ENCODE data around the gene DEPDC1. TPM values are rescaled to one million over a fixed set of nuclear protein-coding genes. Genes with fewer than 3 reads are reported as not detected.

Gene DEPDC1
- total and polyA plus RNA-seq, 4 donors: 0.28 to 4.1 (median 0.40) TPM

GRCh38 chr1:68438310-68438709 is 58.6 kb downstream of the DEPDC1 start:
- DNase-seq (no peak), ATAC-seq (ENCODE audit: insufficient read depth, low FRiP score) (no peak)
- no peaks in the 10 kb centered on the region for H3K4me1 ChIP-seq (ENCODE audit: control insufficient read depth in 5 of 5, insufficient read depth in 5 of 5, low read length in 5 of 5)
- H3K9ac ChIP-seq (ENCODE audit: insufficient read depth in 1 of 2, low read length in 2 of 2): no peak overlapping the region
- peaks cover 0 to 2% (median 0%) of the 10 kb centered on the region in 3 donors for H3K27me3 ChIP-seq (ENCODE audit: control insufficient read depth in 3 of 3, insufficient read depth in 3 of 3, low read length in 2 of 3)
- H3K27ac ChIP-seq (ENCODE audit: low read depth in 1 of 2, low read length in 1 of 2): no peak overlapping the region
- H3K36me3 ChIP-seq (ENCODE audit: control insufficient read depth in 4 of 4, insufficient read depth in 4 of 4, low read length in 4 of 4): no peaks in the 10 kb centered on the region
- no peak overlapping the region for H3K4me3 ChIP-seq
- no peak for TF ChIP-seq CTCF (IDR thresholded peaks at IDR 0.05; ENCODE audit: control extremely low read depth, extremely low read depth)
- WGBS, 2 donors: 75 to 83% methylated on average over 3 of the region's 3 CpGs
- H3K9me3 ChIP-seq (ENCODE audit: control insufficient read depth in 4 of 4, insufficient read depth in 3 of 4, low read length in 3 of 4): no peaks in the 10 kb centered on the region

GRCh38 chr1:68433395-68433794 is 63.5 kb downstream of the DEPDC1 start:
- no peak for TF ChIP-seq CTCF (IDR thresholded peaks at IDR 0.05; ENCODE audit: control extremely low read depth, extremely low read depth)
- ATAC-seq (ENCODE audit: insufficient read depth, low FRiP score): no peak
- WGBS, 2 donors: 73 to 86% methylated on average over 2 of the region's 2 CpGs

GRCh38 chr1:68431076-68431475 is 65.8 kb downstream of the DEPDC1 start:
- DNase-seq: no peak

More at GRCh38 chr1:68433395-68433794, 63.5 kb downstream of the DEPDC1 start:
- no peaks in the 10 kb centered on the region for H3K36me3 ChIP-seq (ENCODE audit: control insufficient read depth in 4 of 4, insufficient read depth in 4 of 4, low read length in 4 of 4)
- no peak overlapping the region for H3K9ac ChIP-seq (ENCODE audit: insufficient read depth in 1 of 2, low read length in 2 of 2)
- no peaks in the 10 kb centered on the region for H3K27me3 ChIP-seq (ENCODE audit: control insufficient read depth in 3 of 3, insufficient read depth in 3 of 3, low read length in 2 of 3)
- no peaks in the 10 kb centered on the region for H3K4me1 ChIP-seq (ENCODE audit: control insufficient read depth in 5 of 5, insufficient read depth in 5 of 5, low read length in 5 of 5)
- H3K4me3 ChIP-seq: no peak overlapping the region
- no peaks in the 10 kb centered on the region for H3K9me3 ChIP-seq (ENCODE audit: control insufficient read depth in 4 of 4, insufficient read depth in 3 of 4, low read length in 3 of 4)
- H3K27ac ChIP-seq (ENCODE audit: low read depth in 1 of 2, low read length in 1 of 2): no peak overlapping the region
- no peak for DNase-seq

More at GRCh38 chr1:68431076-68431475, 65.8 kb downstream of the DEPDC1 start:
- H3K27me3 ChIP-seq (ENCODE audit: control insufficient read depth in 3 of 3, insufficient read depth in 3 of 3, low read length in 2 of 3): no peaks in the 10 kb centered on the region
- no peaks in the 10 kb centered on the region for H3K4me1 ChIP-seq (ENCODE audit: control insufficient read depth in 5 of 5, insufficient read depth in 5 of 5, low read length in 5 of 5)
- TF ChIP-seq CTCF (IDR thresholded peaks at IDR 0.05; ENCODE audit: control extremely low read depth, extremely low read depth): no peak
- no peak overlapping the region for H3K27ac ChIP-seq (ENCODE audit: low read depth in 1 of 2, low read length in 1 of 2)
- no peak overlapping the region for H3K9ac ChIP-seq (ENCODE audit: insufficient read depth in 1 of 2, low read length in 2 of 2)
- H3K36me3 ChIP-seq (ENCODE audit: control insufficient read depth in 4 of 4, insufficient read depth in 4 of 4, low read length in 4 of 4): no peaks in the 10 kb centered on the region
- no peak for ATAC-seq (ENCODE audit: insufficient read depth, low FRiP score)
- 68 to 70% methylated on average over 3 of the region's 3 CpGs for WGBS, 2 donors
- H3K4me3 ChIP-seq: no peak overlapping the region
- H3K9me3 ChIP-seq (ENCODE audit: control insufficient read depth in 4 of 4, insufficient read depth in 3 of 4, low read length in 3 of 4): no peaks in the 10 kb centered on the region
